Keratinocyte (primary cell): ENCODE data around the gene GABRA4.

Experiments
- CTCF ChIP-seq, 3 experiments: IDR thresholded peaks in 1 of 3; conservative IDR thresholded peaks in 1 of 3; optimal IDR thresholded peaks in 1 of 3; 2 replicates in 2 of 3; 3 replicates in 1 of 3; pipeline versions ENCODE3 to v1.5.1; 2011; ENCODE audit warnings: low read length in 3 of 3, mild to moderate bottlenecking in 3 of 3, moderate library complexity in 2 of 3, control low read depth in 1 of 3, inconsistent platforms in 1 of 3; ENCODE audit not compliant: insufficient read depth in 2 of 3; ENCODE audit errors: extremely low read depth in 1 of 3
- EZH2 ChIP-seq: IDR thresholded peaks from one replicate; pipeline ENCODE4 v1.6.1; 2012; ENCODE audit warnings: inconsistent platforms, mild to moderate bottlenecking, low read length, moderate library complexity

- TF ChIP-seq CTCF (optimal IDR thresholded peaks at IDR 0.05 in 1 of 3, IDR thresholded peaks at IDR 0.05 in 1 of 3, conservative IDR thresholded peaks at IDR 0.05 in 1 of 3; ENCODE audit: extremely low read depth in 1 of 3, insufficient read depth in 2 of 3, low read length in 3 of 3) (no peak), EZH2 (no peak)
Measured at GRCh38 chr4:46950826-46951225, 42.6 kb downstream of the GABRA4 start.
